SHP77 treated with DMSO at 0.1 percent for 48 hours (cell line): Measurements from ENCODE around the gene BLMH.
"Not testable (repeated sequence)": the region's sequence is repeated elsewhere in the genome, so short reads cannot be mapped to it uniquely, and the experiment has no call there.

ENCODE experiments used
- DNase-seq: peaks from one replicate; lab custom pipeline; 2025; lab: John Stamatoyannopoulos, UW

BLMH gene

DNA sequence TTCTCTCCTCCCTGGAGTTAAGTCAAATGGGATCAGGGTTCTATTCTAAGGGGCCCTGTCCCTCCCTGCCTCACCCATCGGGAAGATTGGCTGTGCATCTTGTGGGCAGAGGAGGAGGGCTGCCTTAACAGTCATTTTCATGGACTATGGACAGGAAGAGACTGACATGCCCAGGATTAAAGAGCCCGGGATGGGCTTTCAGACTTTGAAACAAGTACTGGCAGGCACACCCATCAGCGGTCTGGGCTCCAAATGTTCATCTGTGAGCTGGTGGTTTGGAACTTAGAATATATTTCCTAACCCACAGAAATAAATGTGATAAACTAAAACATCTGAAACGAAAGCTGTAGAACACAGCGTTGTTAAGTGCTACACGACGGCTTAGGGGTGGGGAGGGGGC, 62.7 kb downstream of the BLMH start:
- no peak for DNase-seq

DNA sequence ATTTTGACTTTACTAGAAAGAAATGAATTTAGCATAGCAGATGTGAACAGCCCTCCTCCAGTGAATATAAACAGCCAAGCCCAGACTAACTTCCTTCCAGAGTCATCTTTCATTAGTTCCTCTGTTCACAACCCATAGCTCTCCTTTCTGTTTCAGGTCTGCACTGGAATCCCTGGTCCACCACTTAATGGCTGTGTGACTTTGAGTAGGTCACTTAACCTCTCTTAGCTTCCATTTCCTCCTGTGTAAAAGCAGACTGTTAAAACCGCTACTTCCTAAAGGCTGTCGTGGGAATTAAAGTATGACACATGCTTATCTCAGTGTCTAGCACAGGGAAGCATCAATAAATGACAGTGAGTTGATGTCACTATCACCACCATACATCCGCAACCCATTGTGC, 63.7 kb downstream of the BLMH start:
- DNase-seq, result no peak

DNA sequence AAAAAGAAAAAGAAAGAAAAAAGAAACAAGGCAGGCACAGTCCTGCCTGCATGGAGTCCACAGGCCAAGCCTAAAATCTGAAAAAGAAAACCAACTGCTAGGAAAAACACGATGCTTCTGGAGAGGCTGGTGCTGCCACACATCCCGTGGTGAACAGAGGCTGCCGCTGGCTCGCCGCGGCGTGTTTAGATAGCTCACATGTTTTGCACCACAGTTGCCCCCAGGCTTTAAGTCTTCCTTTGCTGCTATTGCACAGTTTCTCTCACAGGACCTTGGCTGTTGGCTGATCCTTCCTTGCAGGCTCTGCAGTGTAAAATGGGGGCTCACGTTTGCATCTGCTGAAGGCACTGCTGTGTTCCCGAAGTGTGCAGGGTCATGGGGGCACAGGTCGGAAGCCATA, 64.9 kb downstream of the BLMH start:
- DNase-seq, result no peak

DNA sequence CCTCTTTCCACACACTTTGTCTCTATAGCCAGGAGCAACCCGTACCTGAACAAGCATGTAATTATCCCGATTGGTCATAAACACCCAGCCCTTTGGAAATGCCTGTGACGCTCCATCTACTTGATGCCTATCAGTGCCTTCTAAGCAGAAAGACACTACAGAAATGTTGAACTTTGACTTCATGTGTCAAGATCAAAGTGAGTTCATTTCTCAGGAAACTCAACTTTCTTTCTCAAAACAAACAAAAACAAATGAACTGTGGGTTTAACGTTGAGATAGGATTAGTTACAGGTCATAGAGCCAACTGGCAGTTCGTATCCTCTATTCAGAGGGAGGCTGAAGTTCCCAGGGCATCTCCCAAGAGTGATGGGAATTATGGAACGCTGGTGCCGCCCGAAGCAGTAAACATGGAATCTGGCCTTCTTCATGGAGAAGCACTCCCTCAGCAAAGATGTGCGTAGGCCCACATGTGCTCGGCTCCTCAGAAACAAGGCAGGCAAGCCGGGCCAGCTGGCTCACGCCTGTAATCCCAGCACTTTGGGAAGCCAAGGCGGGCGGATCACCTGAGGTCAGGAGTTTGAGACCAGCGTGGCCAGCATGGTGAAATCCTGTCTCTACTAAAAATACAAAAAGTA, 65.7 kb downstream of the BLMH start:
- DNase-seq, result no peak

DNA sequence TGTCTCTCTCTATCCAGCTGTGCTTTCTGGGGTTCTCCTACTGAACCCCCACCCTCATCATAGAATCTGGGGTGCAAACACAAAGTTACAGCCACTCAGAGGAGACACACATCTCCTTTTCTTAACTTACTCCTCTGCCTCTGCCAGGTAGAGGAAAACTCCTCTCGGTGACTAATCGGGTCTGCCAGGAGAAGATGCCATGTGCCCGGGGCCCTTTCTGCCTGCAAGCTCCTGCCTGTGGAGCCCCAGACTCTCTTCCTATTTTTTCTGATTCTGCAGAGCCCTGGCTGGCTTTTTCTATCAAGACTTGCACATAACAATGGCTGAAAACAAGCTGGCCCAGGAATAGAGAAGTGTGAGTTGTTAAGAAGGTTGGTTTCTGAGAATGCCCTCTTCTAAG, 66.6 kb downstream of the BLMH start:
- DNase-seq, result no peak

DNA sequence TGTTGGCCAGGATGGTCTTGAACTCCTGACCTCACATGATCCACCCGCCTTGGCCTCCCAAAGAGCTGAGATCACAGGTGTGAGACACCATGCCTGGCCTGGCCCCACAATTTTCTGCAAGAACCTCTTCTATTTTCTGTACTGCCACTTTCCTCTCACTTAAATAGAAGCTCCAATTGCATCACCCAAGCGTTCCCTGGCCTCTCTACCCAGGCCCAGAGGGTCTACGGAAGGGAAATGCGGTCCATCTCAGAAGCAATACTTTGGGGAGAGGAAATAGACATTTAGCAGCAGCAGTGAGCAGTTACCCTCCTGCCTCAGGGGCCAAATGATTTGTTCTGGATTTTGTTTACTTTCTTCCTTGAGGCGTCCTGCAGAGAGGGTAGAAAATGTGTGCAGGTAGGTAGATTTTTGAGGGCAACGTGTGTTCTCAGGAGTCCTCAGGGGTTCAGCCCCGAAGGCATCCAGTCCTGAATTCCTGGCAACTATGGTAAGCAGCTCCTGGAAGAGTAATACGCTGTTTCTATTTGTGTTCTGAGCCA, 67.3 kb downstream of the BLMH start:
- DNase-seq, result no peak

DNA sequence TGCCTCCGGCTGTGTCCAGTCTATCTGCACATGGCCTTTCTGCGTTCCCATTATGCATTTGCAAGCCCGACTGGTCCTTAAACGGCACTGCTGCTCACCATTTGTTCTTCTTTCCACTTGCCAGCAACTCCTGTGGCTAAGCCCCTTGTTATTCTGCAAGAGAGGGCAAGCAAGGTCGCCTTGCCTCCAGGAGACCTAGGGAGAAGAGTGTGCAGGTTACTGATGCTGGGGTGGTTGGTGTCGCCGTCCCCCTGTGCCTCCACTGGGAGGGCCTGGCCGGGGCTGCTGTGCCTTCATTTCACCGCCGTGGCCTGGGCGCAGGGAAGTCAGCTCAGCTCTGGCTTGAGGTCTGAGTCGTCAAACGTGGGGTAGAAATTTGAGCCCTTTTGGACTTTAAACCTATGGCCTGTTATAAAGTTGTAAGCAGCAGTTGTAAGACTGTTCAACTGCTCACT, 69.0 kb downstream of the BLMH start:
- DNase-seq, result no peak

DNA sequence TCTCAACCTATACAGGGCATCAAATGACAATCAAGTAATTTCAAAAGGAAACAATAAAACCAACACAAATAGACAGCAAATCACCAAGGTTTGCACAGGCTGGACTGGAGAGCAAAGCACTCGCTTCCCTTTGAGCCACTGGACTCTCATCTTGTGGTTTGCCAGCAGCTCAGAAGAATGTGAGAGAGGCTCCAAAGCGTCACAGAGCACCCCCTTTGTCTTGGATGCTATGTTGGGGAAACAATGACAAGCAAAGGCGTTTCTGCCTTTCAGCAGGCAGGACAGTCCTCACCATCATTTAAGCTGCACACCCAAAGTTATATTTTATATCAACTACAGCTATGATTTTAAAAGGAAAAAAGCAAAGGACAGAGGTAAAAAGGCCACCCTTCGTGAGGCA, 69.5 kb downstream of the BLMH start:
- DNase-seq, result no peak

DNA sequence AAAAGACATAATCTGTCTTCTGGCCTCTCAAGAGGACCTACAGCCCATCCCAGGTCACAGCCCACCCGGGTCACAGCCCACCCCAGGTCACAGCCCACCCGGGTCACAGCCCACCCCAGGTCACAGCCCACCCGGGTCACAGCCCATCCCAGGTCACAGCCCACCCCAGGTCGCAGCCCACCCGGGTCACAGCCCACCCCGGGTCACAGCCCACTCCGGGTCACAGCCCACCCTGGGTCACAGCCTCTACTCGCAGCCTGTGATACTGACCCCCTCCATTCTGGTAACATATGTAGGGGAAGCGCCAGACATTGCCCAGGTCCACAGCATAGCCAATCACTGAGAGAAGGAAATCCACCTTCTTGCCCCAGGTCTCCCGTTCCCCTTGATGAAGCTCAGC, 70.4 kb downstream of the BLMH start:
- no peak for DNase-seq

DNA sequence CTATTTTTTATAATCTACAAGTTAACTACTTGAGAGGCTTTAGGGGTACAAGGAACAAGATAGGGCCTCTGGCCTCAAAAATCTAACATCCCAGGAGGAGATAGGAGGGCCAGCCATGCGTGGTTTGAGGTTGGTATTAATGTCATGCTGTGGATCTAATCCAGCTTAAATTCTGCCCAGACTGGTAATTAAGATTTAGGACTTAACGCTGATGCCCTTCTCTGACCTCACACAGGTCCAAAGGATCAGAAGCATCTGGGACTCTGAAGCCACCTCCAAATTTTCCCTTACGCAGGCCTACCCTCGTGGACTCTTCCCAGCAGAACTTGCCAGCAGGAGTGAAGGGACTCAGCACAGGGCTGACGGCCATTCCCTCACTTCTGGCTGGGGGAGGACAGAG, 71.3 kb downstream of the BLMH start:
- no peak for DNase-seq

DNA sequence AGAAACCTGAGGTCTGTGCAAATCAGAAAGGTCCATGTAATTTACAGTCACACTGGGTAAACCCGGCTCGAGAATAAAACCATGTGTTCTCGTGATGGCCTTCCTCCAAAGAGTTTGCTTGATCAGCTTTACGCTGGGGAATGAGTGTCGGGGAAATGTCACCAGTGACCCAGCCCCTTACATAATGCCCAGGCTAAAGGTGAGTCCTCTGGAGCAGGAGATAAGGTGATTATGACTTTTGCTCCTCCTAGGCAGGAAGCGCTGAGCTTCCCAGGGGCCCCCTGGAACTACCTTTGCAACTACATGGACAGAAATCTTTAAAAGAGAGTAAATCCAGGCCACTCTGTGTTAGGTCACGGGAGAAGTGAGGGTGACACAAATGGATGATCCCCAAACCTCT, 71.9 kb downstream of the BLMH start:
- DNase-seq, result no peak

DNA sequence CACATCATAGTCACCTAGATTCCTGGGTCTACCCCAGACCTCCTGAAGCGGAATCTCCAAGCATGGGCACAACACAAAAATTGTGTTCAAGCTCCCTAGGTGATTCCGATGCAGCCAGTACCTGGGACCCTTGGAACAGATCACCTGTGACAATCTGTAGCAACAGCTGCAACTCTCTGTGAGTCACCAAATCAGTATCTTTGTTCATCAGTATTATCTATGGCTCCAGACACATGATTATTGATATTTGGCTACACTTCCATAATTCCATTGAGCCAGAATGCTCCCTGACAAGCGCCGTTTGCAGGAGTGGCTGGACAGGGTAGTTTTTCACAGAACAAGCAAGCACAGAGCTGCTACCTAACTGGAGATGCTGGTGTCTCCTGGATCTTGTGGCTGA, 72.4 kb downstream of the BLMH start:
- no peak for DNase-seq

DNA sequence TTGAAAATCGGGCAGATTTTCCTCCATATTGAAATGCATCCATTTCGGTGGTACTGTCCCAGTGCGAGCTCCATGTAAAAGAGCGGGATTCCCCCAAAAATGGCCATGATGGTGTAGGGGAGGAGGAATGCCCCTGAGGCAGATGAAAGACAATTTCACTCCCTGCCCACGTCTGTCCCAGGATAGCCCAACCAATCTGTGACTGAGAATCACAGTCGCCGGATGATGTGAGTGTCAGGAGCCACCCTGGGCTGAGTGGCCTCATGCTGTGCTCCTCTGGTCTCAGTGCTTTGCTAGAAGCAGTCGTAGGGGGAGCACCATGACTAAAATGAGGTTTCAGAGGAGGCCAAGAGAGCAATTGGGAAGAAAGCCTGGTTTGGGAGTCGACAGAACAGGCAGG, 72.9 kb downstream of the BLMH start:
- no peak for DNase-seq

DNA sequence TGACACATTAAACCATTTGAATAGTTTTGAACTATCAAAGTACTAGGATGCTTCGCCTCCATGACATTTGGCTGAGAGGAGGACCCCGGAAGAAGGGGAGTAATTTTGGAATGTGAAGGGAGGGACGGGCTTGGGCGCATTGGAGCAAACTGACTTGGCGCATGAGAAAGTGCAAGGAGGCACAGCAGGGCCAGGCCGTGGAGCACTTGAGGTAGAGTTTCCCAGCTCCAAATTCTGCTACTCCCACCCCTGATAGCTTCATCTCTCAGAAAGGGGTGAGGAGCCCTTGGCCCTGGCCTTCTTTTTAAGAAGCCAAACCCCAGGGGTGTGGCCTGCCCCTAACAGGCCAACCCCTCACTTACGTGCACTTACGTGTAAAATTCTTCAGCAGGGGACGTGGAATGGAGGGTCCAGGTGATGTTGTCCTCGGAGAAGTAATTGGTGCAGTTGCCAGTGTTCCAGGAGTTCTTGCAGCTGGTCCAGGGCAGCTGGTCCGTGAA, 73.9 kb downstream of the BLMH start:
- DNase-seq, result no peak

DNA sequence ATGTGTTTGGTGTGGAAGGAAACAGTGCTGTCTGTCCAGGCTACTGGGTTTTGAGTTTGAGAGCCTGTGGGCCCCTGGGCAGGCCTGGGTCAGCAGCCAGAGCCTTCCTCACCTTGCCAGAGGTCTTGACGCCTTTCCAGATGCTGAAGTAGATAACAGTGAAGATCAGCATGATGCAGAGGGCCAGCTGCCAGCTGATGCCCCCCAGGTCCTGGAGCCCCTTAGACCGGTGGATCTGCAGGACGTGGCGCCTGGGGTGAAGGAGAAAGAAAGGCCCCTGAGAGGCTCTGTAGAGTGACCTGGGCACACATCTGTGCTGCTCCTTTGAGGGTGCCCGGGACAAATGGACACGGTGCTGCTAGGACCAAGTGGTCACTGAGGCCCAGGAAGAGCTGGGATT, 74.7 kb downstream of the BLMH start:
- no peak for DNase-seq

DNA sequence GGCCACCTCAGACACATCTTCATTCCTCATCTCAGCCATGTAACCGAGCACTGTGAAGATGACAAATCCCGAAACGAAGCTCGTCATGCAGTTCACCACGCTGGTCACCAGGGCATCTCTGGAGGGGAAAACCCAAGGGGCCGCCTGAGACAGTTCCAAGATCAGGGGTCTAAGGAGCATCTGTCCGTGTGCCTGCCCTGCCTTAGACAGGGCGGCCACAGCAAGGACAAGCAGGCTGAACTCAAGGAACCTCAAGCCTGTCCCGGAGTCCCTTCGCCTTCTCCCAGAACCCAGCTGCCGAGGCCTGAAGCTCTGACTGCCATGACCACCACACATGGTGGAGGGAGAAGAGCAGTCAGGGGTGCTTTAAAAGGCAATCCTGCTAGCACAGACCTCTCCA, 79.0 kb downstream of the BLMH start:
- no peak for DNase-seq

DNA sequence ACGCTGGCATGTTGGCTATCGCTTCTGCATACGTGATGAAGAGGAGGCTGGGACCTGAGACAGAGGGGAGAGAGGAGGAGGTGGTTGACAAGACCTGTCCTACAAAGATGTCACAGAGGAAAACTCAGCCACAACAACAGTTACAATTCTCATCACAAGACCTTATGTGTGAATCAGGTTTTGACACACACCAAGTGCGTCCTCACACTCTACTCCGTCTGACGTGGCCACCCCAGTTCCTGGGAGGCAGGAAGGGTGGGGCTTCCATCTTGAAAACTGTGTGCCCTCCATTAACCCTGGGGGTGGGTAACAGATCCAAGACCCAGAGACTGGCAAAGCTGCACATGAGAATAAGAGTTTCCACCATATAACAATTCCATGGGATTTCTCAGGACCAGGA, 80.4 kb downstream of the BLMH start:
- DNase-seq, result no peak

DNA sequence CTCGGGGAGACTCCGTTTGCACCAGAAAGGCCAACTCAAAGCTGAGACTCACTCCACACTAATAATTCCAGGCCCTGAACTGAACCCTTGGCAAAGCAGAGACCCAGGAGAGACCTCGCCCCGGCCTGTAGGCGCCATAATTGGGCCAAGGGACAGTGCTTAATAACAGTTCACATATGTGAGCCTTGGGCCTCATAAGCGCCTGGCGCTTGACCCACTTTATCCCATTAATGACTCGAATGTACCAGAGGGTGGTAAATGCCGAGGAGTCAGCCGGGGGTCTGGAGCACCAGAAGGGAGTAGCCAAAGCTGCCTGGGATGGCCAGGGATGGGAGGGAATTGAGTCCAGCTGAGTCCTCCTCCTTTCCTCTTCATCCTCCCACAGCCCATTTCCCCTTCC, 80.8 kb downstream of the BLMH start:
- no peak for DNase-seq

DNA sequence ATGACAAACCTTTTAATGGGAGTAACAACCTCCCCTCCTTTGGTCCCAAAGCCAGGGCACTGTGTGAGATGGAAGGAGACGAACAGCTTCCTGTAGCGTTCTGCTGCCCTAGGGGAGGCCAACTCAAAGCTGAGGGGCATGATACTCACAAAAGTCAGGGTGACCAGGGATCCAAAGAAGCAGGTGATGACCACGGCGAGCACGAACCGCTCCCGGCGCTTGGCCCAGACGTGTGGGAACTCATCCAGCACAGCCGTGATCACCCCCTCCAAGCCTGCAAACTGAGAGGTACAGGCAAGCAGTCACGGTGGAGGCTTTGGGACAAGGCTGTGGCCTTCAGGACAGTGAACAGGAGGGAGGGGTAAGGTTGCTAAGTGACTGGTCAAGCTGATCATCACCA, 81.4 kb downstream of the BLMH start:
- no peak for DNase-seq

DNA sequence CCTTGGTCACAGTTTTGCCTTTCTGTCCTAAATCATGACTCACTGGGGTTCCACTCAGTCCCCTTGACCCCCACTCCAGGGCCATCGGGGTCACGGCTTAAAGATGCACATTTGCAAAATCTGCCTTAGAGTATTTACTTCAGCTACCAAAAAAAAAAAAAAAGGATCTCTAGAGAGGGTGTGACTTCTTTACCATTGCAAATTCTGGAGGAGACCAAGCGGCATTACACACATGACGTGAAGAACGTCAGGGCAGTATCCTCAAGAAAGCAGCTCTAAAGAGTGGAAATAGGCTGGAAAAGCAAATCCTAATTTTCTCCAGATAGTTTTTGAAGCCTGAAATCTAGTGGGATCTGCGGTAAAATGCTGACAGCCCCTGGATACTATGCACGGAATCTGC, 81.8 kb downstream of the BLMH start:
- no peak for DNase-seq

DNA sequence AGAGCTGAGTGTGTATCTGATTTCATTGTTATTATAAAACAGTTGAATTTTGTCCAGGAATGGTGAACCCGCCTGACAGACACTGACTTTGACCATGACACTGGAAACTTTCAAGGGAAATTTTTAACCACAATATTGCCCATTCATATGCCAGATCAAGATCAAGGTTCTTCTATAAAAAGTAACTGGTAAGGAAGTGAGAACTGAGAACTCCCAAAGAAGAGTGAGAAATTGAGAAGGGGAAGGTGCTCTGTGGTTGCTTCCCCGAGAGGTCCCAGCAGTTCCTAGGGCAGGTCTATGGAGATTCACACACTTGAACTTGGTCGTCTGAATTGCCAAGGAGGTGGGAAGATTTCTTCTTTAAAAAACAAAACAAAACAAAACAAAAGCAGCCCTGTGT, 83.5 kb downstream of the BLMH start:
- DNase-seq, result no peak

DNA sequence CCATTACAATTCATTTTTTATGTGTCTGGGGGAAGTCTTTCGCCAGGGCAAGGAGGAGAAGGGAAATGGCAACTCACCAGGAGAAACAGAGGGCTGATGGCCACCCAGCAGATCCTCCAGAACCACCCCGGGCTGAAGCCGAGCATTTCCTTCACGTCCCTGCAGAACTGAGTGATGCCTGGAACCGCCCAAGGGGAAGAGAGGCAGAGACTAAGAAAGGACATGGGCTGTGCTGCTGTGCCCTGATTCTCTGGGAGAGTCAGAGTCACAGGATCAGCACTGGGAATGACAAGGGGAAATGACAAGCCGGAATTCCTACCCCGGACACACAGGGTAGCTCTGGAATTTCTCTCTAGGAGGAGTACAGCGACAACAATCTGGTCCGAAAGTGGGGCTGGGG, 84.1 kb downstream of the BLMH start:
- no peak for DNase-seq

DNA sequence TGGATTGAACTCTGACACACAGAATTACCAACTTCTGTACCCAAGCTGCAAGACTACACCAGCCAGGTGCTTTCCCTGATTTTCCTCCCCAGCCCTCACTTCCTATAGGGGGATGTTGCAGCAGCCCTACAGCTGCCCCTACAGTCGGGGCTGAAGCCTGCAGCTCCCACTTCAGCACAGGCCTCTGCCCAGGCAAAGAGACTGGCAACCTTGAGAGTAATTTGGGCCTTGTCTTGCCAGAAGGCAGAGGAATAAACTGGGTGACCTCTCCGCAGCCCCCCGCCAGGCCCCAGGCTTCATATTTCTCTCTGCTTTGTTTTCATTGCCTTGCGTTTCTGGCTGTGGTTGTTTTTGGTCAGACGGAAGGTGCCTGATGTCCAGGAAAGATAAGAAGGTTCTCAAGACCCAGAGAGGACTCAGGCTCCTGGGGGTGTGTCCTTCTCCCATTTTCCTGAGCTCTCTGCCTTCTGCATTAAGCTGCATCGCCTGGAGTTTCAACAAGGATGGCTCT, 88.2 kb downstream of the BLMH start:
- no peak for DNase-seq

DNA sequence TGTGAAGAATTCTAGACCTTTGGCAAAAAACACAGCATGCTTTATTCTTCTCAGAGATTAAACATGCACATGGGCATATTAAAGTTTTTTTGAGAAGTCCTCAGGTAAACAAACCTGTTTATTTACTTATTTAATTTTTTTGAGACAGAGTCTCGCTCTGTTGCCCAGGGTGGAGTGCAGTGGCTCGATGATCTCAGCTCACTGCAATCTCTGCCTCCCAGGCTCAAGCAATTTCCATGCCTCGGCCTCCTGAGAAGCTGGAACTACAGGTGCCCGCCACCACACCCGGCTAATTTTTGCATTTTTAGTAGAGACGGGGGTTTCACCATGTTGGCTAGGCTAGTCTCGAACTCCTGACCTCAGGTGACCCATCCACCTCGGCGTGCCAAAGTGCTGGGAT, 91.1 kb downstream of the BLMH start:
- DNase-seq, result not testable (repeated sequence)
